Measurements from ENCODE around the gene GUCY1B1. TPM values are rescaled to one million over a fixed set of nuclear protein-coding genes. Genes with fewer than 3 reads are reported as not detected.

GUCY1B1 gene
- total RNA-seq, 1 donor from 2014 or later: 0.22 TPM

GRCh38 chr4:155828628-155829027, 69.8 kb downstream of the GUCY1B1 start:
- no peaks in the 10 kb centered on the region for H3K4me1 Mint-ChIP-seq
- no peak overlapping the region for H3K27ac Mint-ChIP-seq
- DNase-seq (no peak), ATAC-seq (ENCODE audit: low read depth) (no peak)
- ChIA-PET POLR2A (no interaction called here), CTCF (no interaction called here)
- no peak overlapping the region for H3K4me3 Mint-ChIP-seq
- intact Hi-C loops (cut with micrococcal nuclease): no loop called here
- H3K9me3 Mint-ChIP-seq: no peaks in the 10 kb centered on the region
- no peaks in the 10 kb centered on the region for H3K36me3 Mint-ChIP-seq (ENCODE audit: low read depth)
- H3K27me3 Mint-ChIP-seq: no peaks in the 10 kb centered on the region
- TF ChIP-seq, protein P1, sequence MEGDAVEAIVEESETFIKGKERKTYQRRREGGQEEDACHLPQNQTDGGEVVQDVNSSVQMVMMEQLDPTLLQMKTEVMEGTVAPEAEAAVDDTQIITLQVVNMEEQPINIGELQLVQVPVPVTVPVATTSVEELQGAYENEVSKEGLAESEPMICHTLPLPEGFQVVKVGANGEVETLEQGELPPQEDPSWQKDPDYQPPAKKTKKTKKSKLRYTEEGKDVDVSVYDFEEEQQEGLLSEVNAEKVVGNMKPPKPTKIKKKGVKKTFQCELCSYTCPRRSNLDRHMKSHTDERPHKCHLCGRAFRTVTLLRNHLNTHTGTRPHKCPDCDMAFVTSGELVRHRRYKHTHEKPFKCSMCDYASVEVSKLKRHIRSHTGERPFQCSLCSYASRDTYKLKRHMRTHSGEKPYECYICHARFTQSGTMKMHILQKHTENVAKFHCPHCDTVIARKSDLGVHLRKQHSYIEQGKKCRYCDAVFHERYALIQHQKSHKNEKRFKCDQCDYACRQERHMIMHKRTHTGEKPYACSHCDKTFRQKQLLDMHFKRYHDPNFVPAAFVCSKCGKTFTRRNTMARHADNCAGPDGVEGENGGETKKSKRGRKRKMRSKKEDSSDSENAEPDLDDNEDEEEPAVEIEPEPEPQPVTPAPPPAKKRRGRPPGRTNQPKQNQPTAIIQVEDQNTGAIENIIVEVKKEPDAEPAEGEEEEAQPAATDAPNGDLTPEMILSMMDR (IDR thresholded peaks at IDR 0.05): no peak

DNA sequence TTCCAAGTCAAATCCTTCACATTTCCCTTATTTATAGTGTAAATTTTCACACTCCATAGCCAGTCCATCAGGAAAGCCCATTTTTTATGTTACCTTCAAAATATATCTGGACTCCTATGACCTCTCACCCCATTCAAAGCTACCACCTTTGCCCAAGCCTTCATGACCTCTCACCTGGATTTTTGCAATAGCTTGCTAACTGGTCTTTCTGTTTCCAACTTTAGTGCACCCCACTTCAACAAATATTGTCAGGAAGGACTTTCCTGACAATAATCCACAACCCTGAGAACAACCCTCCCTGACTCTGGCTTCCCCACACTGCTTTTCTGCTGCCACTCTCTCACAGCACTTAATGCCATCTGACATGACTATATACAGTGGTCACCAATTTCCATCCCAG, 73.8 kb downstream of the GUCY1B1 start:
- Mint-ChIP-seq H3K27me3 (no peaks in the 10 kb centered on the region), H3K4me1 (no peaks in the 10 kb centered on the region), H3K36me3 (ENCODE audit: low read depth) (no peaks in the 10 kb centered on the region), H3K4me3 (no peak overlapping the region), H3K9me3 (peaks cover 2% of the 10 kb centered on the region), H3K27ac (no peak overlapping the region)
- intact Hi-C loops (cut with micrococcal nuclease): no loop called here
- POLR2A ChIA-PET: no interaction called here
- ATAC-seq (ENCODE audit: low read depth) (no peak), DNase-seq (no peak)
- CTCF ChIA-PET: no interaction called here
- TF ChIP-seq, protein P1 (IDR thresholded peaks at IDR 0.05): no peak

DNA sequence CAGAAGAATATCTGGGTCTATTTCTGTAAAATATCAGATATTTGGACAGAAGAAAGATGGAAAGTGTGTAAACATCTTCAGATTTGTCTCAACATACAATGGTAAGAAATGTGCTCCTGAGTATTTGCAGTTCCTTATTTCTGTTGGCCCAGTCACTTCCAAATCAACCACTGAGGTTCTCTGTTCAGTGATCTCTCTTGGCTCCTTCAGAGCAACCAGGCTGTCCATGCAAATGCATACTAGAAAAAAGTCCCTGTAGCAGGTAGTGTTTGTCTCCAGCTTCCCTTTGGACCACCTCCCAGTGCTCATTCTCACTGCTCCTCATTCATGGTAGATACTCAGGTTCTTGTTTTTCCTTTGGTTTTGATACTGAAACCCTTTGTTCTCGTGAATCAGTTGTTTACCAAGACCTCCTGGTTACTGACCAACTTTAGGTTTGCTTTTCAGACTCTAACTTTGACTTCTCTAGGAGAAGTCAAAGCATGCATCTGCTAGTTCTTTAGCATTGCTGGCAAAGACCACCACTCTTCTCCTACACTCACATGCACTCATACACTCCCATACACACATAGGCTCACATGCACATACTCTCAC, 78.5 kb downstream of the GUCY1B1 start:
- H3K4me1 Mint-ChIP-seq: no peaks in the 10 kb centered on the region
- DNase-seq: no peak
- POLR2A ChIA-PET: no interaction called here
- no peaks in the 10 kb centered on the region for H3K27me3 Mint-ChIP-seq
- H3K9me3 Mint-ChIP-seq: peaks cover 4% of the 10 kb centered on the region
- CTCF ChIA-PET: no interaction called here
- H3K4me3 Mint-ChIP-seq: no peak overlapping the region
- TF ChIP-seq, protein P1 (IDR thresholded peaks at IDR 0.05): no peak
- intact Hi-C loops (cut with micrococcal nuclease): no loop called here
- no peak overlapping the region for H3K27ac Mint-ChIP-seq
- ATAC-seq (ENCODE audit: low read depth): no peak
- H3K36me3 Mint-ChIP-seq (ENCODE audit: low read depth): no peaks in the 10 kb centered on the region

GRCh38 chr4:155842080-155842479, 83.3 kb downstream of the GUCY1B1 start:
- Mint-ChIP-seq H3K27me3 (peaks cover 2% of the 10 kb centered on the region), H3K4me3 (no peak overlapping the region), H3K4me1 (no peaks in the 10 kb centered on the region), H3K27ac (no peak overlapping the region), H3K9me3 (peaks cover 4% of the 10 kb centered on the region), H3K36me3 (ENCODE audit: low read depth) (no peaks in the 10 kb centered on the region)
- ATAC-seq (ENCODE audit: low read depth): no peak
- intact Hi-C loops (cut with micrococcal nuclease): no loop called here
- TF ChIP-seq, protein P1 (IDR thresholded peaks at IDR 0.05): no peak
- ChIA-PET CTCF (no interaction called here), POLR2A (no interaction called here)
- DNase-seq: no peak

DNA sequence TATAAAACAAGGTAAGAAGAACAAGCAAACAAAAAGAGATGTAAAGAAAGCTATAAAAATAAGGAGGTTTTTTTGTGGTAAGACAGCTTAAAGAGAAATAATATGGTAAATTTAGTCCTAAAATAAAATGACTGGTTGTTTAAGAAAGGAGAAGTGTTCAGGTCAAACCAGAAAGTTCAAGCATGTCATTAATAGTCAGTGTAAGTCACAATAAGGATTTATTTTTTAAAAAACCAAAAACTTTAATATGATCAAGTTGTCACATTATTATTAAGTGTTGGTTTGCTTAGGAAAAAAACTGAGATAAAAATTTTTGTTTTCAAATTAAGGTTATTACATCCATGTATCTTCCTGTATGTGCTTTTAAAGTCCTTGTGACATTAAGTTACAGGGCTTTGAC, 88.1 kb downstream of the GUCY1B1 start:
- H3K27me3 Mint-ChIP-seq: peaks cover 2% of the 10 kb centered on the region
- intact Hi-C loops (cut with micrococcal nuclease): no loop called here
- H3K4me3 Mint-ChIP-seq: no peak overlapping the region
- ATAC-seq (ENCODE audit: low read depth) (no peak), DNase-seq (no peak)
- no peak overlapping the region for H3K27ac Mint-ChIP-seq
- H3K9me3 Mint-ChIP-seq: no peaks in the 10 kb centered on the region
- ChIA-PET POLR2A (no interaction called here), CTCF (no interaction called here)
- no peaks in the 10 kb centered on the region for H3K36me3 Mint-ChIP-seq (ENCODE audit: low read depth)
- TF ChIP-seq, protein P1 (IDR thresholded peaks at IDR 0.05): no peak
- no peaks in the 10 kb centered on the region for H3K4me1 Mint-ChIP-seq

Data from activated B cell treated with CpG ODN at 0.5 μM for 24 hours (primary cell).